ENCODE results near the gene LAMA5. TPM values are rescaled to one million over a fixed set of nuclear protein-coding genes. Genes with fewer than 3 reads are reported as not detected.

LAMA5 gene
- total RNA-seq, 1 experiment from 2014 or later: 22.2 TPM

DNA sequence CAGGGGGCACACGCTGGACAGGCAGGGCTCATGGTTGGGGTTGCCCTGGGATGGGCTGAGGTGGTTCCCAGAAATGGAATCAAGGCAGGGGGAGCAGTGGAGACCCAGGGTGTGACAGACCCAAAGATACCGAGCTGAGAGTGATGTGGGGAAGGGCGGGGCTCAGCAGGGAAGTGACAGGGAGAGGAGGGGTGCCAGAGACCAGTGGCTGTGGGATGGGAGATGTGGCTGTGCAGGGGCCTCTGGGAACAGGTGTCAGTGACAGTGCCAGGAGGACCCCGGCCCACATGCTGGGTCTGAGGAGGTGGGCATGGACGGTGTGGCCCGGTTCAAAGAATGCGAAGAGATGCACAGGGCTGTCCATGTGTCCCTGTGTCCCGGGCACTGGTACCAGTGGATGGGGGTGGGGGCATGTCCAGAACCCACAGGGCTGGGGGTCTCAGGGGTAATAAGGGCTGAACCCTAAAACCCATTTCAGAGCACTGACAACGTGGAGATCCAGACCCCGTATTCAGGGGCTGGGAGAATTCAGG, 38.9 kb upstream of the LAMA5 start:
- H3K27me3 ChIP-seq: no peaks in the 10 kb centered on the region
- DNase-seq: no peak
- H3K36me3 ChIP-seq: peaks cover 9% of the 10 kb centered on the region
- H3K4me3 ChIP-seq: peak overlapping the region; percentile 68
- no peaks in the 10 kb centered on the region for H3K9me3 ChIP-seq

DNA sequence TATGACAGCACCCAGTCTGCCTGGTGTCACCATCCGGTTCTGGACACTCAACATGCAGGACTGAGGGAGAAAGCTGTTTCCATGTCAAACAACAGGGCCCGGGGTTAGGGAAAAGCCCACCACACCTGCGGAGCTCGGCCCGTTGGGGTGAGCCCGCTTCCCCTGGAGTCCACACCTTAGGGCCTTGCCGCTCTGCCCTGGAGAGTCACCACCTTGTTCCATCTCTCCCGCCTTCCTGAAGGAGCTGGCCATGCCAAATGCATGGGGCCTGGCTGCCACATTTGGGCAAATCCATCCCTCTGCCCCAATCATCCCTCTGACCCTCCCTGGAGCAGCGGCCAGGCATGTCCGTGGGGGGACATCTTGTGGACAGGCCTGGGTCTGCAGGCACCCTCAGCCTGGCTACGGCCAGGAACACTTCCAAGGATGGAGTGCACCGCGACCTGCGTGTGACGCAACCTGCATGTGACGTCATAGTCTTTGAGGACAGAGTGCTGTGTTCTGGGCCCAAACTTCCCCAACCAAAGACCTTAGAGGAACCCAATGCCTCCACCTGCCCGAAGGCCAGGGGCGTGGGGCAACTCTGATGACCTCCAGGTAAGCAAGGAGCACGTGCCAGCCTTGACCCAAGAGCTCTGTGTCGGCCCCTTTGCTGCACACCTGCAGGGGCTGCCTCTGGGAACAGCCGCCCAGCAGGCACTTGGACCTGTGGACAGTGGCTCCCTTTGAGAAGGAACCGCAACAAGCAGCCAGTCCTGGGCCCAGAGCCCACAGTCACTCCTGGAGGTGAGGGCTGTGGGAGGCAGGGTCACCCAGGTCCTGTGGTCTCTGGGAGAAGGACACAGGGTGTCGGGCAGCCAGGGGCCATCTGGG, 38.2 kb upstream of the LAMA5 start:
- H3K4me3 ChIP-seq: peak overlapping the region; percentile 68
- no peaks in the 10 kb centered on the region for H3K9me3 ChIP-seq
- H3K27me3 ChIP-seq: no peaks in the 10 kb centered on the region
- peaks cover 9% of the 10 kb centered on the region for H3K36me3 ChIP-seq
- DNase-seq: peak; percentile 34

DNA sequence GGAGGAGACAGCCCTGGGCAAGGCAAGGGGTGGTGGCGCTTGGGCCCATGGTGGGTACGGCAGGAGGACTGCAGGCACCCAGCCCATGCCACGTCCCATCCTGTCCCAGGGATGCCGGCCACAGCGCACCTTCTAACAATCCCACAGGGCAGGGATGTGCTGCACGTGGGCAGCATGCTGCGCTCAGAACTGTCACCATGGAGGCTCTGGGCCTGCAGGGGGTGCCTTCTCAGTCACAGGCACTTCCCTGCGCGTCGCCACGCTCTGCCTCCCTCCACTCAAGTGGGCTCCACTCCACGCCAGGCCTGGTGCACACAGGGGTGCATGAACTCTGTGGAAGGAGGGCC, 37.6 kb upstream of the LAMA5 start:
- DNase-seq: no peak
- no peaks in the 10 kb centered on the region for H3K9me3 ChIP-seq
- H3K36me3 ChIP-seq: peaks cover 9% of the 10 kb centered on the region
- H3K27me3 ChIP-seq: no peaks in the 10 kb centered on the region
- H3K4me3 ChIP-seq: no peak overlapping the region

DNA sequence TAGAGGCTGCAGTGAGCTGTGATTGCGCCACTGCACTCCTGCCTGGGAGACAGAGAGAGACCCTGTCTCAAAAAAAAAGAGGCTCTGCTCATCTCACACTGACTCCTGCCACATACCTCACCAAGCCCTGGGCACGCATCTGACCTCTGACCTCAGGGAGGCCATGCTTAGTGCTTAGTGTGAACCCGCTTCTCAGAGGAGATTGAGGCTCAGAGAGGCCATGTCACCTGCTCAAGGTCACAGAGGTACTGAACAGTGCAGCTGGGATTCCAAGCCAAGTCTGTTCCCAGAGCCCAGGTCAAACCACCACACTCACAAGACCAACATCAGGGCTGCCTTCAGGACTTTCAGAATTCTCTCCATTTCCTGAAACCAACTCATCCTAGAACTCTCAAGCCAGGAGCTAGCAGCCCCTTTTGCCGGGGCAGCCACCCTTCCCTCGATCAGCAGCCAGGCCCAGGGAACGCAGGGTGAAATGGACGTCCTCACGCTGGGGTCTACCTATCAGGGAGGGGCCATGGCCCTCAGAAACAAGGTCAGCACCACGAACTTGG, 37.1 kb upstream of the LAMA5 start:
- H3K36me3 ChIP-seq: peaks cover 9% of the 10 kb centered on the region
- H3K4me3 ChIP-seq: no peak overlapping the region
- no peak for DNase-seq
- H3K27me3 ChIP-seq: no peaks in the 10 kb centered on the region
- no peaks in the 10 kb centered on the region for H3K9me3 ChIP-seq

DNA sequence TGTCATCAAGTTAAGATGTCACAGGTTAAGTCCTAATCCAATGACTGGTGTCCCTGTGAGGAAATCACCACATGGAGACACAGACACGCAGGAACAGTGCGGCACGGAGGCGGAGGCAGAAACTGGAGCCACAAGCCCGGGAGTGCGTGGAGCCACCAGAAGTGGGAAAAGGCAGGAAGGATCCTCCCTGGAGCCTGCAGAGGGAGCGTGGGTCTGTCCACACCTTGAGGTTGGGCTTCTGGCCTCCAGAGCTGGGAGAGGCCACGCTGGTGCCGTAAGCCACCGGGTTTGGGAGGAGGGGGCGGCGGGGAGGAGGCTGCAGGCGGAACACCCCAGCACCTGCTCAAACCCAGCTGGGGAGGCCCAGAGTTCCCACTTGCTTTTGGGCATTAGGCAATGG, 36.2 kb upstream of the LAMA5 start:
- H3K9me3 ChIP-seq: no peaks in the 10 kb centered on the region
- H3K27me3 ChIP-seq: no peaks in the 10 kb centered on the region
- DNase-seq: no peak
- H3K4me3 ChIP-seq: no peak overlapping the region
- H3K36me3 ChIP-seq: peaks cover 9% of the 10 kb centered on the region

DNA sequence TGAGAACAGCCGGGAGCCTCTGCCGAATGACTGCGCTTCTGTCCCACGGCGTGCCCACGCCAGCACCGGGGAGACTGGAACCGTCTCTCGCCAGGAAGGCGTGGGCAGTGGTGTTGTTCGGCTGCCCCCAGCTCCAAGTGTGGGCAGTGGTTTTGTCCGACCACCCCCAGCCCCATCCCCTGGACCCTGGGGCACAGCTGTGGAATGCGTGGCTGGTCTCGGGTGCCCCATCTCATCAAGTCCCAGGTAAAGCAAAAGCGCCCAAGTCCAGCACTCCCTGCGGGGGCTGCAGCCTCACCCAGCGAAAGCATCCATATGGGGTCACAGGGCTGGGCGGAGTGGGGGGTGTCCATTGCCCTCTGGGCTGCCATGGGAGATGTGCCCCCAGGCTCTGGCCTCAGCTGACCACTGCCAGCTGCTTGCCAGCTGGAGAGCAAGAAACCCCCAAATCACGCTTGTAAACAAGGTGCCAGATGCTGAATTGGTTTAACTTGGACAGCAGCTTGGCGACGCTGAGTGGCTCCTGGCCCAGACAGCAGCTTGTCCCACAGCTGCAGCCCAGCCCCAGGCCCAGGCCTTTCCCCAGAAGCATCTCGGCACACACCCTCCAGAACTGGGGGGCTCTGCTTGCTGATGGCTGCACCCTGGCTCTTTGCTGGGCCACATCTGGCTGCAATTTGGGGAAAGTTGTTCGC, 35.5 kb upstream of the LAMA5 start:
- DNase-seq: no peak
- H3K9me3 ChIP-seq: no peaks in the 10 kb centered on the region
- H3K27me3 ChIP-seq: no peaks in the 10 kb centered on the region
- no peak overlapping the region for H3K4me3 ChIP-seq
- peaks cover 9% of the 10 kb centered on the region for H3K36me3 ChIP-seq

DNA sequence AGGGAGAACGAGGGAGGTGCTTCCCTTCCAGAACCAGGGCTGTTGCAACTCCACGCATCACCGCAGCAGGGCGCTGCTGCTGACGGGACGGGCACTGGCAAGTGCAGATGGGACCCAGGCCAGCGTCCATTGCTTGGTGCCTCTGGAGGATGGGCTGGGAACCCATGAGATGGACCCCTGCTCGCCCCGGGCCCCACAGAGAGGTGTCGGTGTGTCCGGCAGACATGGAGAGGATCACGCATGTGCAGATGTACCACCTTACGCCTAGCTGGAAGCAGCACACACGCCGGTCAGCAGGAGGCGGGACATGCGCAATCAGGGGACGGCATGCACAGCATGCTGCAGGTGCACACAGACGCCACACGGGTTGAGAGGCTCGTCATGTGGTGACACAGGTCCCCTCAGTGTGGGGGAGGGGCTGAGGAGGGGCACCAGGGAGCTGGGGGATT, 34.2 kb upstream of the LAMA5 start:
- H3K9me3 ChIP-seq: no peaks in the 10 kb centered on the region
- H3K36me3 ChIP-seq: peaks cover 11% of the 10 kb centered on the region
- no peaks in the 10 kb centered on the region for H3K27me3 ChIP-seq
- DNase-seq: no peak
- H3K4me3 ChIP-seq: no peak overlapping the region

DNA sequence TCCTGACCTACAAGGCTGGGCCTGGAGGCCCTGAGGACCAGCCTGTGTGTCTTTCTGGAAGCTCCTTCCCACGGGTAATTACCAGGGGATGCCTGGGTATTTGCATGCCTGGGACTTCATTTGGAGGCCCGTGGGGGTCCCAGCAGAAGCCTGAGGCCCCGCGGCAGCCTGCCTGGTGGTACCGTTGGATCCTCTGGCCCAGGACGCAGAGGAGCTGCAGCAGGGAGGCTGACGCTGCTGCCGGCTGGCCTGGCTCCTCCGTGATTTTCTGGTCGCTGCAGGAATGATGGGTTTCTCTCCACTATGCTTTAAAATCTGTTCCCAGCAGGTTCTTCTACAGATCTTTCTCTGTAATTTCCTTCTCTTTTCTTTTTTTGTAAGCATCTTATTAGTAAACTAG, 33.4 kb upstream of the LAMA5 start:
- Histone ChIP-seq H3K4me3 (no peak overlapping the region), H3K9me3 (no peaks in the 10 kb centered on the region), H3K36me3 (peaks cover 11% of the 10 kb centered on the region), H3K27me3 (no peaks in the 10 kb centered on the region)
- DNase-seq: no peak

DNA sequence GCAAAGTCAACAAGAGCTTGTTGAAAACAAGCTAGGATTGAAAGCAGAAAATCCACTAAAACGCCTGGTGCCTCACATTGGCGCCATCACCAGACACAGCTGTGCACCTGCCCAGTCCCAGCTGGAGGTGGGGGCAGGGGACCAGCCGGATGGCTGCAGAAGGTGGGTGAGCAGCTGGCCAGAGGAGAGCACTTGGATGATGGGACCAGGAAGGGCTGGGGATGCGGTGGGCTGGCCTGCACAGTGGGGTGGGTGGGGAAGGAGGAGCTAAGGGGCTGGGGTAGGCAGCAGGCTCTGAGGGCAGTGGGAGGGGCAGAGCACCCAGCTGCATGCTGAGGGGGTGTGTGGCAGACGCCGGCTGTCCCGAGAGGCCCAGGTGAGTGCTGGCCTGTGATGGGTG, 32.9 kb upstream of the LAMA5 start:
- no peaks in the 10 kb centered on the region for H3K9me3 ChIP-seq
- no peaks in the 10 kb centered on the region for H3K27me3 ChIP-seq
- H3K36me3 ChIP-seq: peaks cover 11% of the 10 kb centered on the region
- no peak overlapping the region for H3K4me3 ChIP-seq
- DNase-seq: no peak

DNA sequence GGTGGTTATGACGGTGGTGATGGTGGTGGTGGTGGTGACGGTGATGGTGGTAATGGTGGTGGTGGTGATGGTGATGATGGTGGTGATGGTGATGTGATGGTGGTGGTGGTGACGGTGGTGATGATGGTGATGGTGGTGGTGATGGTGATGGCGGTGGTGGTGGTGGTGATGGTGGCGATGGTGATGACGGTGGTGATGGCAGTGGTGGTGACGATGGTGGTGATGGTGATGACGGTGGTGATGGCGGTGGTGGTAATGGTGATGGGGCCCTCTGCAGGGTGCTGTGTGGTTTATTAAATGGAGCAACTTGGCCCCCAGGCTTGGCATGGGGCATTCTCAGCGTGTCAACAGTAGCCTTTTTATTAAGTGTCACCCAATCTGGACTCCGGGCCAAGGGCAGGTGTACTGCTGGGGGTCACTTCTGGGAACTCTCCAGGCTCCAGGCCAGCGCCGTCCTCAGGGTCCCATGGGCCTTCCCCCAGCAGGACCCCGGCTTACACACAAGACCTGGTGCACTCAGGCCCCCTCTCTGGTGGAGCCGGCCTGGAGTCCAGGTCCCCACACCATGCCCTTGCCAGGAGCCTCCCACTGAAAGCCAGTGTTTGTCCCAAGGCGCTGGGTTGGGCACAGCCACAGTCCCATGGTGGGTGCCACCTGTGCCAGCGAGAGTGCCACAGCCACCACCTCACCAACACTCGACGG, 31.2 kb upstream of the LAMA5 start:
- peaks cover 13% of the 10 kb centered on the region for H3K36me3 ChIP-seq
- DNase-seq: no peak
- no peaks in the 10 kb centered on the region for H3K27me3 ChIP-seq
- H3K9me3 ChIP-seq: no peaks in the 10 kb centered on the region
- no peak overlapping the region for H3K4me3 ChIP-seq

DNA sequence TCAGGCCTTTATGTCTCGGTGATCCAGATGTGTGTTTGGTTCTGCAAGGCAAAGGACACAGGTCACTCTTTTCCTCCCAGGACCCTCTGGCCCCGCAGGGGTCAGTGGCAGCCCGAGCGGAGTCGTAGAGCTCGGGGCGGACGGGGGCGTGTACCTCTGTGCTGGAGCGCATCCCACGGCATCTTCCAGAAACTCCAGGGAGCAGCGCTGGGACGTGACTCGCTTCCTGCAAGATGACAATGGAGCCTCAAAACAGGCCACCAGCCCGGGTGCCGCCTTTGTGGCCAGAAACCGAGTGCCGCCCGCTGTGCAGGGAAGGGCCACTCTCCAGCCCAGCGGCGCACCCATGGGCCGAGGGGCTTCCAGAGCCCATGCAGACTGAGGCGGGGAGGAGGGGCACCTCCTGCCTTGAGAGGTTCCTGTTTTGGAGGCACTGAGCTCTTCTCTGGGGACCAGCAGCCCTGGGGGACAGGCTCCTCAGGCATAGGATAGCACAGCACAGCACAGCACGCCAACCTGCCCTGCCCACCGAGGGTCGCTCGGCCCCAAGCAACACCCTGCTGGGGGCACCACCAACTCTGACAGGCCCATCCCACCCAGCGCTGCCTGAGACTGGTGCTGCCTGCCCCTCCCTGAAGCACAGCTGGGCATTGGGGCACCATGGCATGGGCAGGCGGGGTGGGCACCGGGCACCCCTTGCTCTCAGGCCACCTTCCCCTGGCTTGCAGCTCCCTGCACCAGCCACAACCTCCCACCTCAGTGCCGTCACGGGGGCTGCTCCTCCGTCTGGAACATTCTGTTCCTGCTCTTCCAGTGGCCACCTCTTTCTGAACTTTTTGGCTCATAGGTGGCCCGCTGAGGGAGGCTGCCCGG, 29.5 kb upstream of the LAMA5 start:
- DNase-seq: no peak
- no peak overlapping the region for H3K4me3 ChIP-seq
- no peaks in the 10 kb centered on the region for H3K9me3 ChIP-seq
- peaks cover 10% of the 10 kb centered on the region for H3K36me3 ChIP-seq
- no peaks in the 10 kb centered on the region for H3K27me3 ChIP-seq

DNA sequence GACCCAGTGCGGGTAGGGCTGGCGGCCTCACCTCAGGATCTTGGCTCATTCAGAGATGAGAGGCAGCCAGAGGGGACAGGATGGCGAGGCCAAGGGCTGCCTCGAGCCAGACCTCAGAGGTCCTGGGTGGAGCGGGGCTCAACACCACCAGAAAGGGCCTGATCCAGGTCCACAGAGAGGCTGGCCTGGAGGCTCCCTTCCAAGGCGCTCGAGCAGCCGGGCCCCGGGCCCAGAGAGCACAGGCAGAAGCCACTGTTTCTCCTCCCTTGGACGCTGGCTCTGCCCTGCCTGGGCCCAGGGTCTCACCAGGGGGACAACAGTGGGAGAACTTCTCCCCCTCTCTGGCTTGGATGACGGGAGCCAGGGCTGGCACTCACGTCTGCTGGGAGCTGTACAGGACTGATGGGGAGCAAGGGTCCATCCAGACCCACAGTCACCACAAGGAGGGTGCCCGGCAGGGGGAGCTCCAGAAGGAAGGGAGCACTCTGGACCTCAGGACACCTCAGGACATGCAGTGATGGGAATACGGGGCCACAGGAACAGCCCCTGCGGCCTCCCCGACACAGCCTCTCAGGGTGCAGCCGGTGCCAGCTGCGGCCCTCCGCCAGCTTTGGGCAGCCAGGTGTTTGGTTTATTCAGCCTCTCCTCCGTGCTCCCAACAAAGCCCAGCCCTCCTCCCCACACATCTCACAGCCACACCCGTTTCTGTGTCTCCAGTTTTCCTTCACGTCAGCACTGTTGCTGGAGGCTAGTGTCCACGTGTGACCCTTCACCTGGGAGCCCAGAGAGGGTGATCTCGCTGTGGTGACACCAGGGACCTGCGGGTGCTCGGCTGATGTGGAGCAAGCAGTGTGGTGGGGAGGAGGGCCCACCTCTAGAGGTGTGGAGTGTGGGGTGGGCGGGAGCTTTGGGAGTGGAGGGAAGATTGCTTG, 28.5 kb upstream of the LAMA5 start:
- Histone ChIP-seq H3K27me3 (no peaks in the 10 kb centered on the region), H3K36me3 (peaks cover 19% of the 10 kb centered on the region), H3K9me3 (no peaks in the 10 kb centered on the region), H3K4me3 (no peak overlapping the region)
- DNase-seq: no peak

DNA sequence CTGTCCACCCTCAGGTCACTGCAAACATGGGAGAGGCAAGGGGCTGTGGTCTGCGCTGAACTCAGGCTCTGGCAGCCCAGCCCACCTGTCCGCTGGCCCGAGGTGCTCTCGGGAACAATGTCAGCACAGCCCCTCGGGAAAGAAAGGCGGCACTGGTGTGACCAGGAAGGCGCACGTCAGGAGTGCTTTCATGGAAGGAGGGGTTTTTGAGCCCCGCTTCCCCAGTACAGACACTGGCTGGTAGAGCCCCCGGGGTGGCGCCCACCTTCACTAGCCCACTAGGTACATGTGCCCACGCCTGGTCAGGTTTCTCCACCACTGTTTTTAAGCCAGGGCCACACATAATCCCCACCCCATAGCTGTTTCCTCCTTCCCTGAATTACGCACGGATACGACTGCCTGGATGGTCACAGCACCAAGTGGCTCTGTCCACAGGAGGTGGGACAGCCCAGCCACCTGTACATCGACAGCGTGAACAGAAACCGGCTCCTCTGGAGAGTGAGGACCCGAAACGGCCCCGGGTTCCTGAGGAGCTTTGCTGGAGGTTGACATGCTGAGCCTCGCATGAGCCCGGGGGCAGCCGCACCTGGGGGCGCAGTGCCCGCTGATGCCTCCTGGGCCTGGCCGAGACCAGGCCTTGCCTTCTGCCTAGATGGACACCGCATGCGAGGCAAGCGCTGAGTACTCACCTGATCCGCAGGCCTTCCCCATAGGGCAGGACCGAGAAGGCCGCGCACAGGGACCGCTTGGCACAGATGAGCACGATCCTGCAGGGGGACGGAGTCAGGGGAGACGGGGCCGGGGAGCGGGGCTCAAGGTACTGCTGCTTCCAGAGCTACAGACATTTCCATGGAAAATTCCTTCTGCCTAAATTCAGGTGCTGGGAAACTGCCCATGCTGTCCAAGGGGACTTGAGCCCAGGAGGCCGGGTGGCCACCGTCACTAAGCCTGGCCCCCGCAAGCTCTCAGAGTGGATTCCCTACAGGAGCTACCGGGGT, 27.4 kb upstream of the LAMA5 start:
- Histone ChIP-seq H3K36me3 (peaks cover 29% of the 10 kb centered on the region), H3K9me3 (no peaks in the 10 kb centered on the region), H3K27me3 (no peaks in the 10 kb centered on the region), H3K4me3 (no peak overlapping the region)
- DNase-seq: no peak

DNA sequence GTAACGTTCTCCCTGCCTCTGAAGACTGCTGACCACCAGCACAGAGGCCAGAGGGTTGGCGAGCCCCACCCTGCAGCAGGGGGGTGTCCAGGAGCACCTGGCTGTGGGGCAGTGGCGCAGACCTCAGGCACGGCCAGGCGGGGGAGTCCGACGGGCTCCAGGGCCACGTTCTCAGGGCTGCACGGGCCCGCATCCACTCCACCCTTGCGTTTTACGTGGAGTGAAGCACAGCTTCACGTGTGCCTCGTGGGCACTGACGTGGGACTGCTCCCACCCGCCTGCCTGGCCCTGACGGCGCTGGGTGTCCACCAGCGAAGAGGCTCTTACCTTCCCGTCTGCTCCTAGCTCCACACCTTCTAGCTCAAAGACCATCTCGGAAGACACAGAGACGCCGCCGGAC, 26.7 kb upstream of the LAMA5 start:
- H3K9me3 ChIP-seq: no peaks in the 10 kb centered on the region
- H3K36me3 ChIP-seq: peaks cover 36% of the 10 kb centered on the region
- no peak overlapping the region for H3K4me3 ChIP-seq
- no peak for DNase-seq
- H3K27me3 ChIP-seq: no peaks in the 10 kb centered on the region
